Endothelial cell of umbilical vein (primary cell): Measurements from ENCODE around the gene MISP3. TPM values are rescaled to one million over a fixed set of nuclear protein-coding genes. Genes with fewer than 3 reads are reported as not detected.

Experiments used
- BruUV-seq: library from RNA; stranded (reverse); fragments of 400-500 nt; replicated peaks from 2 replicates; lab custom pipeline; 2021; lab: Mats Ljungman, UMichigan
- CTCF ChIA-PET: fragments of 300-600, 350-600 bp; sonication (Branson Sonifier 250); formaldehyde crosslinking; loops from one replicate; lab custom pipeline; 2021; ENCODE audit warnings: antibody characterized with exemption, inconsistent platforms; lab: Charles Lee
- POLR2A ChIA-PET: fragments of 300-600, 350-600 bp; sonication (Branson Sonifier 250); formaldehyde crosslinking; loops from one replicate; lab custom pipeline; 2021; ENCODE audit warnings: antibody characterized with exemption, inconsistent platforms; lab: Charles Lee
- DNase-seq: peaks from one replicate; pipeline ENCODE4 v3.0.0-alpha.2; 2011; ENCODE audit warnings: low read depth, low spot score
- FAIRE-seq: peaks from 2 replicates; lab custom pipeline; 2011; peaks lifted over from hg19 to GRCh38; lab: Jason Lieb, UNC
- H2AFZ ChIP-seq: 2 replicates; pipeline ENCODE4 v1.6.0; 2012; ENCODE audit warnings: low read depth, low read length, control low read depth, inconsistent platforms
- H3K27ac ChIP-seq: 2 replicates; pipeline ENCODE4 v1.5.1; 2011; ENCODE audit warnings: low read depth, mild to moderate bottlenecking, control low read depth, low read length, moderate library complexity; ENCODE audit not compliant: insufficient read depth
- H3K27me3 ChIP-seq, 2 experiments: 2 replicates each; pipeline versions ENCODE4 v1.6.0 to v1.6.1; 2011; ENCODE audit warnings: low read length in 2 of 2, mixed read lengths in 1 of 2; ENCODE audit not compliant: control insufficient read depth in 2 of 2, insufficient read depth in 2 of 2
- H3K36me3 ChIP-seq, 2 experiments: 2 replicates in 1 of 2; 3 replicates in 1 of 2; pipeline ENCODE4 v1.5.1; 2011; ENCODE audit warnings: low read length in 2 of 2, mild to moderate bottlenecking in 1 of 2, moderate library complexity in 1 of 2; ENCODE audit not compliant: control insufficient read depth in 2 of 2, insufficient read depth in 2 of 2; ENCODE audit errors: extremely low read depth in 1 of 2
- H3K4me1 ChIP-seq: 3 replicates; pipeline ENCODE4 v1.5.1; 2011; ENCODE audit warnings: mild to moderate bottlenecking, low read length; ENCODE audit not compliant: control insufficient read depth, insufficient read depth; ENCODE audit errors: extremely low read depth
- H3K4me2 ChIP-seq: 2 replicates; pipeline ENCODE4 v1.6.1; 2011; ENCODE audit warnings: low read length, control low read depth, mixed read lengths; ENCODE audit not compliant: insufficient read depth
- H3K4me3 ChIP-seq, 3 experiments: fragments of 200-600 bp in 1 of 3; sonication (generic), shearing (Covaris generic) in 1 of 3; replicated peaks in 1 of 3; 2 replicates each; pipeline ENCODE4 v1.5.1; 2011 to 2016; ENCODE audit warnings: control low read depth in 3 of 3, low read length in 3 of 3, mild to moderate bottlenecking in 2 of 3, inconsistent platforms in 1 of 3, low read depth in 1 of 3, moderate library complexity in 1 of 3; ENCODE audit not compliant: insufficient read depth in 1 of 3
- H3K79me2 ChIP-seq: 2 replicates; pipeline ENCODE4 v1.6.0; 2012; ENCODE audit warnings: low read length, inconsistent platforms; ENCODE audit not compliant: control insufficient read depth, insufficient read depth
- H3K9ac ChIP-seq: replicated peaks from 2 replicates; pipeline ENCODE3; 2011; ENCODE audit warnings: low read length, control low read depth; ENCODE audit not compliant: insufficient read depth; ENCODE audit errors: extremely low read depth
- H3K9me1 ChIP-seq: replicated peaks from 3 replicates; pipeline ENCODE4 v1.6.0; 2011; ENCODE audit warnings: mild to moderate bottlenecking, low read length; ENCODE audit not compliant: control insufficient read depth, insufficient read depth; ENCODE audit errors: extremely low read depth
- H3K9me3 ChIP-seq: replicated peaks from 2 replicates; pipeline ENCODE4 v1.5.1; 2012; ENCODE audit warnings: low read length, inconsistent platforms; ENCODE audit not compliant: control insufficient read depth, insufficient read depth
- H4K20me1 ChIP-seq: replicated peaks from 2 replicates; pipeline ENCODE3; 2011; ENCODE audit warnings: mild to moderate bottlenecking, low read length; ENCODE audit not compliant: control insufficient read depth, insufficient read depth; ENCODE audit errors: extremely low read depth
- CTCF ChIP-seq, 2 donors: IDR thresholded peaks; 1 replicate in 1 of 2; 2 replicates in 1 of 2; pipeline ENCODE4 v1.5.1; 2011; ENCODE audit warnings: low read length in 2 of 2, mild to moderate bottlenecking in 2 of 2, moderate library complexity in 2 of 2, control low read depth in 1 of 2, inconsistent platforms in 1 of 2, low read depth in 1 of 2; ENCODE audit not compliant: insufficient read depth in 1 of 2; ENCODE audit errors: extremely low read depth in 1 of 2
- EZH2 ChIP-seq: IDR thresholded peaks from 2 replicates; pipeline ENCODE4 v1.6.1; 2012; ENCODE audit warnings: borderline replicate concordance, low read depth, mild to moderate bottlenecking, moderate library complexity, low read length, inconsistent platforms; ENCODE audit not compliant: severe bottlenecking
- FOS ChIP-seq: IDR thresholded peaks from 2 replicates; pipeline ENCODE4 v1.6.1; 2011; ENCODE audit warnings: mild to moderate bottlenecking, low read length, moderate library complexity, borderline replicate concordance; ENCODE audit not compliant: insufficient read depth
- GATA2 ChIP-seq: IDR thresholded peaks from 2 replicates; pipeline ENCODE4 v1.7.0; 2011; ENCODE audit warnings: low read depth, mild to moderate bottlenecking, moderate library complexity, mixed read lengths, low read length; ENCODE audit not compliant: insufficient read length, insufficient read depth
- JUN ChIP-seq: IDR thresholded peaks from 2 replicates; pipeline ENCODE4 v1.6.1; 2011; ENCODE audit warnings: borderline replicate concordance, low read depth; ENCODE audit not compliant: insufficient read length, insufficient read depth
- MAX ChIP-seq: IDR thresholded peaks from 2 replicates; pipeline ENCODE4 v1.6.1; 2011; ENCODE audit not compliant: insufficient read depth, insufficient read length
- MYC ChIP-seq: IDR thresholded peaks from one replicate; pipeline ENCODE4 v1.6.1; 2011; ENCODE audit warnings: mild to moderate bottlenecking, low read depth, low read length
- POLR2A ChIP-seq: IDR thresholded peaks from 2 replicates; pipeline ENCODE4 v1.6.1; 2012; ENCODE audit warnings: low read depth, mild to moderate bottlenecking, control low read depth, low read length
- POLR2AphosphoS5 ChIP-seq: IDR thresholded peaks from 2 replicates; pipeline ENCODE4 v1.6.1; 2012; ENCODE audit warnings: low read depth, mild to moderate bottlenecking, control low read depth, low read length, moderate library complexity; ENCODE audit not compliant: insufficient read depth
- dilution Hi-C: fragments of 300-500 bp; cut with MboI; formaldehyde crosslinking; loops from one replicate; pipeline ENCODE4 v1.15.0; 2019; ENCODE audit warnings: low sequenced_read_pairs; ENCODE audit not compliant: extremely low pct_ligation_motif_present
- intact Hi-C: fragments of 100-400 bp; cut with micrococcal nuclease; formaldehyde crosslinking; loops from one replicate; pipeline ENCODE4 v1.10.0; 2022
- polyA plus RNA-seq, 4 experiments: library from polyadenylated mRNA; depleted of rRNA in 3 of 4; stranded (reverse) in 3 of 4; unstranded in 1 of 4; fragments of >200 nt; gene quantifications; 2 replicates each; pipeline versions ENCODE4 v1.2.1 to v1.2.3, GENCODE V29; 2011 to 2012; ENCODE audit warnings: missing spikeins in 1 of 4
- total RNA-seq: library from RNA; stranded (reverse); gene quantifications from 2 replicates; pipeline ENCODE4 v1.2.3, GENCODE V29; 2021

MISP3 gene
- total and polyA plus RNA-seq, 2 donors (not counting 3 experiments of a cell fraction or from before 2014, with no cell fraction given), result 0.26 to 0.31 TPM

- dilution Hi-C loops, result no loop called here
- no peaks in the 10 kb centered on the region for H3K4me1 ChIP-seq
- H3K36me3 ChIP-seq, result peaks cover 0 to 24% of the 10 kb centered on the region in 2 experiments
- no TSS peak for BruUV-seq
- H3K9me1 ChIP-seq, result no peaks in the 10 kb centered on the region
- no peak overlapping the region for H3K9ac ChIP-seq
- FAIRE-seq (no peak), DNase-seq (no peak)
- H3K27ac ChIP-seq, result no peak overlapping the region
- H3K4me3 ChIP-seq, result no peak overlapping the region
- no peak for TF ChIP-seq EZH2
- no peak for TF ChIP-seq GATA2
- TF ChIP-seq CTCF (IDR thresholded peaks at IDR 0.05; ENCODE audit: extremely low read depth in 1 of 2, insufficient read depth in 1 of 2, low read depth in 1 of 2, low read length in 2 of 2), result no peak
- no peak for TF ChIP-seq POLR2A
- no peak for TF ChIP-seq MAX
- no peak for TF ChIP-seq MYC
- no peak for TF ChIP-seq POLR2AphosphoS5
- TF ChIP-seq FOS, result no peak
- no peak for TF ChIP-seq JUN
- intact Hi-C loops, result no loop called here
- no peak overlapping the region for H2AFZ ChIP-seq
- ChIA-PET CTCF (no interaction called here), POLR2A (no interaction called here)
- no peaks in the 10 kb centered on the region for H3K79me2 ChIP-seq
- no peaks in the 10 kb centered on the region for H4K20me1 ChIP-seq
- no peak overlapping the region for H3K4me2 ChIP-seq
- H3K9me3 ChIP-seq, result no peaks in the 10 kb centered on the region
- H3K27me3 ChIP-seq, result no peaks in the 10 kb centered on the region
Measured at GRCh38 chr19:14101003-14101545, 28.5 kb downstream of the MISP3 start.
